ENCODE measurements around the gene NAIP.
"Not testable (repeated sequence)": the region's sequence is repeated elsewhere in the genome, so short reads cannot be mapped to it uniquely, and the experiment has no call there.

NAIP gene, protein sequence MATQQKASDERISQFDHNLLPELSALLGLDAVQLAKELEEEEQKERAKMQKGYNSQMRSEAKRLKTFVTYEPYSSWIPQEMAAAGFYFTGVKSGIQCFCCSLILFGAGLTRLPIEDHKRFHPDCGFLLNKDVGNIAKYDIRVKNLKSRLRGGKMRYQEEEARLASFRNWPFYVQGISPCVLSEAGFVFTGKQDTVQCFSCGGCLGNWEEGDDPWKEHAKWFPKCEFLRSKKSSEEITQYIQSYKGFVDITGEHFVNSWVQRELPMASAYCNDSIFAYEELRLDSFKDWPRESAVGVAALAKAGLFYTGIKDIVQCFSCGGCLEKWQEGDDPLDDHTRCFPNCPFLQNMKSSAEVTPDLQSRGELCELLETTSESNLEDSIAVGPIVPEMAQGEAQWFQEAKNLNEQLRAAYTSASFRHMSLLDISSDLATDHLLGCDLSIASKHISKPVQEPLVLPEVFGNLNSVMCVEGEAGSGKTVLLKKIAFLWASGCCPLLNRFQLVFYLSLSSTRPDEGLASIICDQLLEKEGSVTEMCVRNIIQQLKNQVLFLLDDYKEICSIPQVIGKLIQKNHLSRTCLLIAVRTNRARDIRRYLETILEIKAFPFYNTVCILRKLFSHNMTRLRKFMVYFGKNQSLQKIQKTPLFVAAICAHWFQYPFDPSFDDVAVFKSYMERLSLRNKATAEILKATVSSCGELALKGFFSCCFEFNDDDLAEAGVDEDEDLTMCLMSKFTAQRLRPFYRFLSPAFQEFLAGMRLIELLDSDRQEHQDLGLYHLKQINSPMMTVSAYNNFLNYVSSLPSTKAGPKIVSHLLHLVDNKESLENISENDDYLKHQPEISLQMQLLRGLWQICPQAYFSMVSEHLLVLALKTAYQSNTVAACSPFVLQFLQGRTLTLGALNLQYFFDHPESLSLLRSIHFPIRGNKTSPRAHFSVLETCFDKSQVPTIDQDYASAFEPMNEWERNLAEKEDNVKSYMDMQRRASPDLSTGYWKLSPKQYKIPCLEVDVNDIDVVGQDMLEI (N-terminal part only)

DNA sequence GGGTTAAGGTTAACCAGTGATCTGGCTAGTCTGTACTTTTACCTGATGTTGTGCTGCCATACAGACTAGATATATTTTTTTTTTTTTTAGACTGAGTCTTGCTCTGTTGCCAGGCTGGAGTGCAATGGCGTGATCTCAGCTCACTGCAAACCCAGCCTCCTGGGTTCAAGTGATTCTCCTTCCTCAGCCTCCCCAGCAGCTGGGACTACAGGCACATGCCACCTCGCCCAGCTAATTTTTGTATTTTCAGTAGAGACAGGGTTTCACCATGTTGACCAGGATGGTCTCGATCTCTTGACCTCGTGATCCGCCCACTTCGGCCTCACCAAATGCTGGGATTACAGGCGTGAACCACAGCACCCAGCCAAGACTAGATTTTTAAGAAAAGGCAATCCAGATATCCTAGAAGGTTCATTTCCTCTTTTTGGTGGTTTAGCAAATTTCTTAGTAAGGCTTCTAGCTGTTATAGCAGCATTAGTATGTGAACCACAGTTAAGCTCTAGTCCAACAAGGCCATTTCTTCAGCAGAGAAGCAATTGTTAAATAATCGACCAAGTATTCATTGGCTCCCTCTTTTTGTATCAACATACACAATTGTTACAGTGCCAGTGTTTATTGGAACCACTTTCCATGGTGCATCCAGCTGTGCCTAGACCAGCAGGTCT lies at the start of gene NAIP:
Gene NAIP (minus strand): TSS at position 51 of the 665 bp plus-strand sequence. CDS start 12,424 bp downstream, outside the sequence.
- not testable (repeated sequence) for DNase-seq

DNA sequence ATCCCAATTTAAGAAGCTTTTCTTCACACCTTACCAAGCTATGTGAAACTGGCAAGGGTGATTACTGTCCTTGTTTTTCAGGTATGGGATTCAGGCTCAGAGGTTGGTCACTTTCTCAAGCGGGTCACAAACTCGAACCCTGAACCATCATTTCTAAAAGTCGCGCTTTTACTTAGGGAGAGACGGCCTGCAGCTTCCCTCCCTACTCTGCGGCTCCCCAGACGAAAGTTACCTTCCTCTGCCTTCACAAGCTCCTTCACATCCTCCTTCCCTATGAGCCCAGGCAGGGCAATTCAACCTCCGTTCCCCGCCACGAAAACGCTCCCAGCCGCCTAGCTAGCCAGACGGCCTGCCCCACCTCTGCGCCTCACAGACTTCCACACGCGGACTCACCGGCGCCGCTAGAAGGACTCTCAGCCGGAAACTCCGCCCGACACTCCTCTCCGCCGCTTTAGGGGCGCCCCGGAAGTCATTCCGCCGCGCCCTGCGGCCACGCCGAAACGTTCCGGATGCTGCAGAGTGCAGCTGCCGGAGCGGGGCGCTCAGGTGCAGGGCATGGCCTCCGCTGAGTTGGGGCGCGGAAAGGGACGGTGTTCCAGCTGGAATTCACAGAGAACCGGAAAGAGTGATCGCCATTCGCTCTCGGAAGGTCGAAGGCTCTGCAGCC lies 42.3 kb upstream of the NAIP start, which contains the start of gene GTF2H2:
Gene GTF2H2 (minus strand): TSS at position 415 of the 667 bp plus-strand sequence. CDS start 4,913 bp downstream, outside the sequence.
- not testable (repeated sequence) for DNase-seq

DNA sequence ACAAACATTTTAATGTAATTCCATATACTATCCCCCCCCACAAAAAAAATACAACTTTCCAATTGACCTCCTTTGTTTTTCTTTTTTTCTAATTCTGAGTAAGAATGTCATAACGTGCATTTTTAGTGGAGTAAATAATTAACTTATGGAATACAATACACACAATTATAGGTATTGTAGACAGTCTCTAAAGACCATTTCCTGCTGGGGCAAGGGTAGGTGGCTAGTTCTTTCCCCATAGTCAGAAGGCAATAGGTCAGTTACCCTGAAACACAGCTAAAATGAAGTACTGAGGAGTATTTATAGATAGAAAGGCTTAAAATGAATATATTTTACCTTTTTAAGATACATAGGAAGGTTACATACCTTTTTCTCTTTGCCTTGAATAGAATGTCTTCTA lies 36.2 kb upstream of the NAIP start:
- DNase-seq: not testable (repeated sequence)

DNA sequence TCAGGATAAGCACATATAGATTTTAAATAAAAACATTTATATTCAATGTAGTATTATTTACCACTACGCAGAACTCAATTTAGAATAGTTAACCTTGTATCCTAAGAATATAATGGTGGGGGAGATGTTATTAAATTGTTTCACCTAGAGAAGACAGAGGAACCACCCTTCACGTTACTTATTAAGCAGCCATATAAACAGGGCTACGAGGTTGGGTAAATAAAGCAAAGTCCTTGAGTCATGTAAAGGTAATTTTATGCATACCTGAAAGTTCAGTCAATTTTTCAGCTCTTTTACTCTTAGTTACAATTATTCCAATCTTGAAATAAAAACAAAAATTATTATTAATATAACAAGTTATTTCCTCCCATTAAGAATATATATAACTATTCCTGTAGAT lies 34.3 kb upstream of the NAIP start:
- DNase-seq: not testable (repeated sequence)

DNA sequence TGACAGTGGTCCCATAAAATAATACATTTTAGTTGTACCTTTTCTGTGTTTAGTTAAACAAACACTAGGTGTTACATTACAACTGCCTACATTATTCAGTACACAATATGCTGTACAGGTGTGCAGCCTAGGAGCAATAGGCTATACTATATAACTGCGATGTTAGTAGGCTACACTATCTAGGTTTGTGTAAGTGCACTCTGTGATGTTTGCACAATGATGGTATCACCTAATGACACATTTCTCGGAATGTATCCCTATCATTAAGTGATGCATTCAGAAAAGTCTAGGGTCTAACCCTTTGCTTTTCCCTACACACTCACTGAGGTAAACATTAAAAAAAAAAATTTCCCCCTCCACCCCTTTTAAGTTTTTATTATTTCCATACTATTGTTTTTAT lies 19.7 kb upstream of the NAIP start:
- DNase-seq: not testable (repeated sequence)

DNA sequence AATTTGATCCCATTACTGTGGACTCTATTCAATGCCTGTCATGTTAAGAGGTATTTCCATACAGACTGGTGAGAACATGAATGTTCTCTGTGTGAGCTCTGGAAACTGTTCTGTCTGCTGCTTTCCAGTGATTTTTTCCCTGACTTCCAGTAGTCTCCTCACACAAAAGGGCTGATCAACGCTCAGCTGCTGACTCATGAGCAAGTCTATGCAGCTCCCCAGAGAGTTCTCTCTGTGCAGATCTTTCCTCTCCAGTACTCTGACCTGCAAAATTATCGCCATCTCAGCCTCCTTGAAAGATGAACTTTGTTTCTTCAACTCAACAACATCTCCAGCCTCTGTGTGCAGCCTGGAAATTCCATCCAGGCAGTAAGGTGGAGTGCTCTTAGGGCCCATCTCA lies 19.0 kb upstream of the NAIP start:
- not testable (repeated sequence) for DNase-seq

DNA sequence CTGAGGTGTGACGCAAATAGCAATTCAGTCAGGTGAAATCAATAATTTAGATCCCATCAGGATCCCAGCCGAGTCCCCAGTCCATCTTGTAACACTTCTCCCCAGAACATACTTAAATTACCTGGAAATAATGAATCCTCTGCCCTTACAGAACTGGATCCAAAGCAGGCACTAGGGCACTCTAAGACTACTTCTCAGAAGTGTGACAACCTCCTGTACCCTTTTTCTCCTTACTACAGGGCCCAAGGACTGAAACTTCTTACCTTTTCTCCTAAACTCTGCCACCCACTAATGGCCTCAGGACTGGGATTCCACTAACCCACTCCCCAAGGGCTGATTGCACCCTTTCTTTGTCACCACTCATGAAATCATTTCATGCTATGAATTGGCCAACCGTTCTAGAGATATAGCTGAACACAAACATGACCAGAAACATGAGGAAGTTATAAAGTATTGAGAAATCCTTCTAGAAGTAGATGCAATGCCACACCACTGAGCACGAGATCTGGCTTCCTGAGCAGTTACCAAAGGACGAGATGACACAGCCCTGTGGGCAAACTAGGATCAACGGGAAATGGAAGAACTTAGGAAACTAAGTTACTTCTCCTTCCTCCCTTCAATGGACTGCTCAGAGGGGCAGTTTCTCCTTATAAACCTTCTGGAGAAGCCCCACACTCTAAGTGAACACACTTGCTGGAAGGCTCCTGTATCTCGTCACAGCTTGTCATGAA lies 6.1 kb upstream of the NAIP start:
- not testable (repeated sequence) for DNase-seq

DNA sequence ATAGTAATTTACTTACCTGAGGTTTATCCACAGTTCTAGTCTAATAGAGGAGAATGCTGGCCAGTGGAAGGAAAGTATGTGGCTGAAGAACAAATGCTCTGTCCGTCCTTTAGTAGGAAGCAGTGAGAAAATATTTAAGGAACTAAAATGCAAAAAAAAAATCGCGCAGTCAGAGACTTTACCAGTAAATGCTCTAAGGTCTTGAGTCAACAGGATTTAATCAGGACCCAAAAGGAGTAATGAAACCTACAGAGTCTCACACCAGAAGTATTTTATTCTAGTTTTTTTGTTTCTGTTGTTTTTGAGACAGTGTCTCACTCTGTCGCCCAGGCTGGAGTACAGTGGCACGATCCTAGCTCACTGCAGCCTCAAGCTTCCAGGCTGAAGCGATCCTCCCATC lies 4.5 kb downstream of the NAIP start:
- not testable (repeated sequence) for DNase-seq

DNA sequence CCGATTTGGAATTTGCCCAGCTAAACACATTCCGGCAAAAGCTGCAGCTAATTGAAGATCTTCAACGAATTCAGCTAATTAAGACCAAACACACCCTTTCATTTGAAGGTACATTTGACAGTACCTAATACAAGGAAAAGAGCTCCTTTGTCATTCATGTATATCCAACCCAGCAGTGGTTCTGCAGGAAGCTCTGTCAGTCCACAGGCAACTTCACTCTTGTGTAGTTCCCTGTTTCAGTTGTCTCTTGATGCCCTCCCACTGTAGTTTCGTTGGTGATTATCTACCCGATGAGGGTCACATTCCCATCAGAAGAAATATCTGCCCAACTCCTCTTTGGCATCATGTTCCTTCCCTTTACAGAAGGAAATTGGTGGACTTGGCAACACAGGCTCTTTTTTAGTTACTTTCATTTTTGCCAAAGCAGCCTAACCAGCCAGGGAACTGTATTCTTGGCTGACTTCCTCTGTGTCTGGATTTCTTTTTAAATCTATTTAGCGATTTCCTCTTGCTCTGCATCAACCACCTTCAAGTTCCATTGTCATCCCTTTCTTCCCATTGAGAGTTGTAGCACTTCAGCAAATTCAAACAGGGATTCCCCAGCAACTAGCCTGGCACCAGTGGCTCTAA lies 6.6 kb downstream of the NAIP start:
- not testable (repeated sequence) for DNase-seq

DNA sequence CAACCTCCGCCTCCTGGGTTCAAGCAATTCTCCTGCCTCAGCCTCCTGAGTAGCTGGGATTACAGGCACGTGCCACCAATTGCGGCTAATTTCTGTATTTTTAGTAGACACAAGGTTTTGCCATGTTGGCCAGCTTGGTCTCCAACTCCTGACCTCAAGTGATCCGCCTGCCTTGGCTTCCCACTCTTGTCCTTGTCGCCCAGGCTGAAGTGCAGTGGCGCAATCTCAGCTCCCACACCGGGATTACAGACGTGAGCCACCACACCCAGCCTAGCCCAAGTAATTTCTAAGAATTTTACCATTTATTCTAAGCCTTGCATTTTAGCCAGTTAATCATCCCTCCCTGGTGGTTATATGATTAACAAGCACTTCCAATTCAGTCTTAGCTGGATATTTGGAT lies 11.0 kb downstream of the NAIP start:
- no peak for DNase-seq

DNA sequence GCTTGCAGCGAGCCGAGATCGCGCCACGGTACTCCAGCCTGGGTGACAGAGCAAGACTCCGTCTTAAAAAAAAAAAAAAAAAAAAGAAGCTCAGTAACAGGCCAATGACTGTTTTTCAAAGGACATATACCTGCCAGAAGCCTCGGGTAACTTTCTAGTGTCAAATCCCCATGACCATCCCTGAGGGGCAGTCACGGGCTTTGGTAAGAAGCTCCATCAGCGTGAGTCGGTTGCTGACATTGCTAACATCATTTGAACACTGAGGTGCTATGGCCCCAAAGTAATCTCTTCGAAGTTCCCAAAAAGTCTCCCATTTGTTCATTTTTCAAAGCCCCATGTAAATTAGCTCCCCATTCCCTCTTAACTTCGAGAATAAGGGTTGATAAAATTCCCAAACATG lies 11.6 kb downstream of the NAIP start:
- no peak for DNase-seq

DNA sequence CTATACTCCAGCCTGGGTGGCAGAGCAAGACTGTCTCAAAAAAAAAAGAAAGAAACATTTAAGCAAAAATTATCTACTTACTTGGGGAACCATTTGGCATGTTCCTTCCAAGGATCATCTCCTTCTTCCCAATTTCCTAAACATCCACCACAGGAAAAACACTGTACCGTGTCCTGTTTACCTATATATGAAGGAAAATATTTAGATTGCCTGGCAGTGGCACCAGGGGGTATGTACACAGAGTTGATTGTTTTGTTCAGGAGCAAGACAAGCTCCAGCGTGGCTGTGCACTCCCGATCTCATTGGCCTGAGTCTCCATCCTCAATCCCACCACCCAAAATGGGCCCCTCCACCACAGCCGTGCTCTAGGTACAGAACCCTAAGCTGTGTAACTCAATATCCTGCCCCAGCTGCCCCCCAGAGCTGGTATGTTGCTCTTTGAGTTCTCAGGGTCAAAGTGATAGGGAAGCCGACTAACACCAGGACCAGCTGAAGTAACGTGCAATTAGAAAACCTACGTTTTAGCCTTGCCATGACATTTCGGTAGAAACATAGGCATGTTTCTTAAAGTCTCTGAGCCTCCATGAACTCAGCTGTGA lies 13.8 kb downstream of the NAIP start:
- DNase-seq: no peak

DNA sequence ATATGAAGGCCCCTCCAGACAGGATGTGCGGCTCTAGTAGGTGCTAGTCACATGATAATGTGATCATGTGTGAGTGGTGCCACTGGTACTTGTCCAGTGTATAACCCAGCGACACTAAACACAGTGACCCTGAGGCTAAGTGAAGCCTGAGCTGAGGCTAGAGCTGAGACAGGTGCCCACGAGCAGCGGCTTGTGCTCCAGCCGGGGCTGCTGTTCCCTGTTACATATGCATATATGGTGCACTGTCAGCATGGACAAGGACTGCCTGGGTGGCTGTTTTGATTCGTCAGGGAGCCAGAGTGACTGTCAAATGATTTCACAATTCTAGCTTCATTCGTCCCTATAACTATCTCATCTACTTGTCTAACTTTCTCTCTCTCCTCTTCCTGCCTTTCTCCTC lies 18.2 kb downstream of the NAIP start:
- not testable (repeated sequence) for DNase-seq

DNA sequence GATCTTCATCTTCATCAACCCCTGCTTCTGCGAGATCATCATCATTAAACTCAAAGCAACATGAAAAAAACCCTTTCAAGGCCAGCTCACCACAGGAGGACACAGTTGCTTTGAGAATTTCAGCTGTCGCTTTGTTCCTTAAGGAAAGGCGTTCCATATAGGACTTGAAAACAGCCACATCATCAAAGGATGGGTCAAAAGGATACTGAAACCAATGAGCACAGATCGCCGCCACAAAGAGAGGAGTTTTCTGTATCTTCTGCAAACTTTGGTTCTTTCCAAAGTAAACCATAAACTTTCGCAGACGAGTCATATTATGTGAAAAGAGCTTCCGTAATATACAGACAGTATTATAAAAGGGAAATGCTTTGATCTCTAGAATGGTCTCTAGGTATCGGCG lies 40.3 kb downstream of the NAIP start:
- DNase-seq: not testable (repeated sequence)

DNA sequence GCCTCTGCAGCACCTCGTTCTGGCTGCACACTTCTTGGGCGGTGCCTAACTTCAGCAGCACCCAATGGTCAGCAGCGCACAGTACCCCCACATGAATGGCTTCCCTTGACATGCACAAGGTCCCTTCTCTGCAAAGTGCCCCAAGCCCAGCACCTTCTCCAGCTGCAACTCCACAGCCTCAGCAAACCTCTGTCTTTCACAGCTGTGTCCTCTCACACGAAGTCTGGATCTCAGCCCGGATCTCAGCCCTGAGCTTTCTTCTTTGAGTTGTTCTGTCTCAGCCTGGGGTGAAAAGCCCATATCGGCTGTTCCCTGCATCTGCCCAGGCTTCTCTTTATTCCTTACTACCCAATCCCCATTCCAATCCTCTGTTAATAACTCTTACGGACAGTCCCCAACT lies 57.9 kb downstream of the NAIP start:
- not testable (repeated sequence) for DNase-seq

DNA sequence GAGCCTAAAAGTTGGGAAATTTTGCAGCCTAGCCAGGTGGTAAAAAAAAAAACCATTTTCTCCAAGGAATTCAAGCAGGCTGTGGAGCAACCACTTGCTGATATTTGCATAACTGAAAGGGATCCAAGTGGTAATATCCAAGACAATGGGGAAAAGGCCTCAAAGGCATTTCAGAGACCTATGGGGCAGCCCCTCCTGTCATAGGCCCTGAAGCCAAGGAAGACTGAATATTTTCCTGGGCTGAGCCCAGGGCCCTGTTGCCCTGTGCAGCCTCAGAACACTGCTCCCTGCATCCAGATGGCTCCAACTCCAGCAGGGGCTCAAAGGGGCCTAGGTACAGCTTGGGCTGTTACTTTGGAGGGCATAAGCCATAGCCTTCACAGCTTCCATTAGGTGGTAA lies 60.6 kb downstream of the NAIP start:
- not testable (repeated sequence) for DNase-seq

DNA sequence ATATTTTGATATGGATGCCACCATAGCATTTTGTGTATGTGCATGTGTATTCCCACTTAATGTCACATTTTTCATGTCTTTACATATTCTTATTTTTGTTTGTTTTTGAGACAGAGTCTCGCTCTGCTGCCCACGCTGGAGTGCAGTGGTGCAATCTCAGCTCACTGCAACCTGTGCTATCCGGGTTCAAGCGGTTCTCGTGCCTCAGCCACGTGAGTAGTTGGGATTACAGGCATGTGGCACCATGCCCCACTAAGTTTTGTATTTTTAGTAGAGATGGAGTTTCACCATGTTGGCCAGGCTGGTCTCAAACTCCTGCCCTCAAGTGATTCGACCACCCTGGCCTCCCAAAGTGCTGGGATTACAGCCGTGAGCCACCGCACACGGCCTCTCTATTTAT lies 72.1 kb downstream of the NAIP start:
- DNase-seq: not testable (repeated sequence)

DNA sequence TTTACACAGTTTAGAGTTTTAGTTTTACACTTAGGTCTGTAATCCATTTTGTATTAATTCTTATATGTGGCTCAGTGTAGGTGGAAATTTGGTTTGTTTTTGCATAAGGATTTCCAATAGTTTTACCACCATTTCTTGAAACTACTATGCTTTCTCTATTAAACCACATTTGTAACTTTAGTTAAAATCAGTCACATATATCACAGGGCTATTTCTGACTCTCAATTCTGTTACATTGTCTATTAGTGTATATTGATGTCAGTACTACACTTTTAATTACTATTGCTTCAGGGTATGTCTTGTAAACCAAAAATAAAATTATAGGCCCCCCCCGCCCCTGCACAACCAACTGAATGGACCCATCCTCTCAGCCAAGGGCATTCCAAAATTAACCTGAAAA lies 92.6 kb downstream of the NAIP start:
- DNase-seq: not testable (repeated sequence)

DNA sequence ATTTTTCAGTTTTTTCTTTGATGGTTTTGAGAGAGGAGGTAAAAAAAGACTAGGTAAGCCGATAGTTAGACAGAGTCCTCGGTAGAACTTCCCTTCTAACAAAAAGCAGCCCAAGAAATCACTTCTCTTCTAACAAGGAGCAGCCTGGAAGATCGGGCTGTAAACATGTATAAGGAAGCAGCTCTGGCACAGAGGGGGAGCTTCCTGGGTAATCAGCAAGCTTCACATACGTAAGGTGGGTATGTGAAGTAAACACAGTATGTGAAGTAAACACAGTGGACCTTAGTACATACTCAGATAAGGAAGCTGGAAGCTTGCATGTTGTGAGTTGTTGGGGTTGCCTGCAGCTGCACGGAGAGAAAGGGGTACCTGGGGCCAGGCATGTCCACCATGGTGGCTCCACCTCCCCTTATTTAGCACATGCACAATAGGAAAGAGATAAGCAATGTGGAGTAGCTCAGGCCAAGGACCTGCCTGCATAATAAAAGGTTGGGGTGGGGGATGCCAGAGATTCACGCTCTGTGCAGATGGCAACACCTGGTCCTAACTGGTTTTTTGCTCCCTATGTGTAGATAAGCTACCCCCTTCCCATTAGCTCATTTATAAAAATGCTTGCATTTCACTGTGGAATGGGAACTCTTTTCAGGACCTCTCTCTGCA lies 93.3 kb downstream of the NAIP start:
- not testable (repeated sequence) for DNase-seq

DNA sequence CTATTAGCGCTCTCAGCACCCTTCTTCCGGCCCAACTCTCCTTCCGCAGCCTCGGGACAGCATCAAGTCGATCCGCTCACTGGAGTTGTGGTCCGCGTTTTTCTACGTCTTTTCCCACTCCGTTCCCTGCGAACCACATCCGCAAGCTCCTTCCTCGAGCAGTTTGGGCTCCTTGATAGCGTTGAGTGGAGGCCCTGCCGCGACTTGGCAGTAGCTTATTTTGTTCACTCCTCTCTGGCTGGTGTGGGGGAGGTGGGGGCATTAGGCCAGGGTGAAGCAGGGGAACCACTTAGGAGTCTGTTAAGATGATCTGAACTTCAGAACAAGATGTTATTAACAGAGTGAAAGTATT lies 100.0 kb downstream of the NAIP start:
- not testable (repeated sequence) for DNase-seq

Data from kidney glomerular epithelial cell (primary cell).